Sigmoid colon (tissue), 7 donors: ENCODE results near the gene CNTN5. TPM values are rescaled to one million over a fixed set of nuclear protein-coding genes. Genes with fewer than 3 reads are reported as not detected.

Experiments used
- DNase-seq: peaks from one replicate; pipeline ENCODE4 v3.0.0-alpha.2; 2019
- H3K27ac ChIP-seq, 4 donors: fragments of 200-600 bp; sonication (generic); one replicate each; pipeline ENCODE4 v1.5.1; 2016 to 2019; ENCODE audit warnings: mild to moderate bottlenecking in 1 of 4
- H3K27me3 ChIP-seq, 3 donors: fragments of 200-600 bp; sonication (generic); one replicate each; pipeline ENCODE4 v1.5.1; 2019; ENCODE audit warnings: mild to moderate bottlenecking in 1 of 3
- H3K36me3 ChIP-seq, 4 donors: fragments of 200-600 bp; sonication (generic); one replicate each; pipeline ENCODE4 v1.5.1; 2016 to 2019
- H3K4me1 ChIP-seq, 4 donors: fragments of 200-600 bp; sonication (generic); one replicate each; pipeline ENCODE4 v1.5.1; 2017 to 2019
- H3K4me3 ChIP-seq, 4 donors: fragments of 200-600 bp; sonication (generic); one replicate each; pipeline ENCODE4 v1.5.1; 2017 to 2019; ENCODE audit warnings: mild to moderate bottlenecking in 2 of 4, moderate library complexity in 1 of 4
- H3K9me3 ChIP-seq, 4 donors: fragments of 200-600 bp in 3 of 4; sonication (generic) in 3 of 4; one replicate each; pipeline versions ENCODE4 v1.5.1 to v1.6.1; 2013 to 2019
- CTCF ChIP-seq, 4 experiments: fragments of 450-650 bp in 3 of 4; fragments of 200-600 bp in 1 of 4; IDR thresholded peaks; one replicate each; pipeline ENCODE4 v1.5.1; 2016 to 2019; ENCODE audit warnings: antibody characterized with exemption in 4 of 4, mild to moderate bottlenecking in 3 of 4, moderate library complexity in 2 of 4
- EP300 ChIP-seq, 4 donors: sonication (generic); formaldehyde crosslinking; IDR thresholded peaks; one replicate each; pipeline ENCODE4 v1.6.1; 2017; ENCODE audit warnings: antibody characterized with exemption in 4 of 4
- POLR2A ChIP-seq, 2 donors: fragments of 450-650 bp; IDR thresholded peaks; one replicate each; pipeline ENCODE4 v1.6.1; 2016; ENCODE audit warnings: antibody characterized with exemption in 2 of 2, mild to moderate bottlenecking in 2 of 2, moderate library complexity in 2 of 2
- POLR2AphosphoS5 ChIP-seq, 4 donors: sonication (generic); formaldehyde crosslinking; IDR thresholded peaks; one replicate each; pipeline ENCODE4 v1.6.1; 2017; ENCODE audit warnings: antibody characterized with exemption in 4 of 4
- WGBS, 2 donors: extraction: QIAGEN DNeasy Blood & Tissue Kit; methylation state at CpG; one replicate each; pipeline ENCODE4 v1.1.7; 2013; 5-methylcytosine and 5-hydroxymethylcytosine counted together
- intact Hi-C: fragments of 100-400 bp; cut with DNase I; formaldehyde crosslinking; loops from one replicate; pipeline ENCODE4 v1.15.1; 2023
- polyA plus RNA-seq, 3 donors: library from polyadenylated mRNA; stranded (reverse); fragments of 200-250 nt; gene quantifications; one replicate each; pipeline ENCODE4 v1.2.3, GENCODE V29; 2013
- total RNA-seq, 4 donors: library from RNA; depleted of rRNA; stranded (reverse); fragments of >200 nt; gene quantifications; one replicate each; pipeline ENCODE4 v1.1.0, GENCODE V29; 2016
- donor health status: healthy with polysubstance abuse.
- donor health status: Bipolar disorder and iron deficiency.
- donor health status: healthy.

CNTN5 gene
- total and polyA plus RNA-seq, 7 donors: 0.13 to 0.36 (median 0.16) TPM; not detected in 2

DNA sequence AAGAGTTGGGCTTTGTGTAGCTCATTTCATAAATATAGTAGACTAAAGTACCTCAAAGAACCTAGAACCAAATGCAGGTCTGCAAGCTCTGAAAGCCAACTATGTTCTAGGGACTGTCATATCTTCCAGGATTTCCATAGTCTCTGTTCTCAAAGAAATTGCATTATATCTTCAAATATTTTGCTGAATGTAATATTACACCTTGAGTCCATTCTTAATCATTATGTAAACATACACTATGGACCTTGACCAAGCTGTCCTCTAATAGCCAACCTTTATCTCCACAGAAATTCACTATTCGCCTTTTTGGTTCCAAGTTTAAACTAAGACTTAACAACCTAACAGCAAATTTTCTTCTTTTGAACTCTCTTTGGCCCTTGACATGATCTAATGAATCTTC is 987.7 kb downstream of the CNTN5 start:
- H3K27me3 ChIP-seq: no peaks in the 10 kb centered on the region
- H3K27ac ChIP-seq: no peak overlapping the region
- WGBS, 2 donors: 46 to 75% methylated on average over 1 of the region's 1 CpG
- DNase-seq: no peak
- no peak overlapping the region for H3K4me3 ChIP-seq
- peaks cover 0 to 11% (median 0%) of the 10 kb centered on the region in 4 donors for H3K4me1 ChIP-seq
- no peaks in the 10 kb centered on the region for H3K9me3 ChIP-seq
- no peak for TF ChIP-seq POLR2A (IDR thresholded peaks at IDR 0.05)
- no peak for TF ChIP-seq POLR2AphosphoS5 (IDR thresholded peaks at IDR 0.05)
- no peak for TF ChIP-seq EP300 (IDR thresholded peaks at IDR 0.05)
- no peaks in the 10 kb centered on the region for H3K36me3 ChIP-seq
- intact Hi-C loops: no loop called here

DNA sequence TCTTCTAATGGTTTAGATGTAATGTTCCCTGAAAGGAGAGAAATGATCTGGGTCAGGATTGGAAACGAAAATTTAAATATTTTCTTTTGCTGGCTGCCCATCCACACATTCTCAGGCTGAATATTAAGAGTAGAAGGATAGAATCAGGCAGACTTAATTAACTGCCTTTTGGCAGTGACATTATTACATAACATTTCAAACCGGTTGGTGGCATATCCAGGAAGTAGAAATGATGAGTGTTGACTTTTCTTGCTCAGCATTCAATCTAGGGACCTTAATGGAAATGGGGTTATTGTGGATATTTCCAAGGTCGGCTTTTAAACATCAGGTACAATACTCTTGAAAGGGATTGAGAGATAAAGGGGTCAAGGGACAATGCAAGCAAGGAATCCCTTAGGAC is 989.0 kb downstream of the CNTN5 start:
- 26 to 45% methylated on average over 3 of the region's 3 CpGs for WGBS, 2 donors
- Histone ChIP-seq H3K4me3 (no peak overlapping the region), H3K9me3 (no peaks in the 10 kb centered on the region), H3K4me1 (peaks cover 0 to 2% (median 0%) of the 10 kb centered on the region in 4 donors), H3K27ac (no peak overlapping the region), H3K36me3 (no peaks in the 10 kb centered on the region), H3K27me3 (no peaks in the 10 kb centered on the region)
- DNase-seq: no peak
- intact Hi-C loops: no loop called here
- TF ChIP-seq POLR2AphosphoS5 (IDR thresholded peaks at IDR 0.05): no peak
- no peak for TF ChIP-seq CTCF (IDR thresholded peaks at IDR 0.05)
- no peak for TF ChIP-seq EP300 (IDR thresholded peaks at IDR 0.05)
- no peak for TF ChIP-seq POLR2A (IDR thresholded peaks at IDR 0.05)

DNA sequence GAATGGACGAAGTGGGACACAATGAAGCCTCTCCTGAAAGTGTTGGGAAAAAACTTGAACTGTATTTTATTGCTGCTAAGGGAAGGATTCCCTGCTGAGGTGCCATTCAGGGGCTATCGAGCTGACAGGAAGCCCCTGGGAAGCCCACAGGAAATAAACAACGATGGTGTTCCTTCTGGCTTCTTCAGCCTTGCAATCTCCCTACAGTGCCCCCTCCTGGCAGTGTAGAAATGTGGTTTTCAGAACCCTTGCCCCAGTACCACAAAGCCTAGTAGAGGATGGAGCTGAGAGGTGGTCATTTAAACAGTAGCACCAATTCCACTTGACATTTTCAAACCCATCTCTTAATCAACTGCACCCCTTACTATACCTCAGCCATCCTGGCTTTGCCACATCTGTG is 989.6 kb downstream of the CNTN5 start:
- intact Hi-C loops: no loop called here
- 50 to 64% methylated on average over 3 of the region's 3 CpGs for WGBS, 2 donors
- H3K27me3 ChIP-seq: no peaks in the 10 kb centered on the region
- H3K36me3 ChIP-seq: no peaks in the 10 kb centered on the region
- TF ChIP-seq CTCF (IDR thresholded peaks at IDR 0.05): no peak
- no peak for TF ChIP-seq POLR2A (IDR thresholded peaks at IDR 0.05)
- TF ChIP-seq POLR2AphosphoS5 (IDR thresholded peaks at IDR 0.05): no peak
- no peak for TF ChIP-seq EP300 (IDR thresholded peaks at IDR 0.05)
- no peak overlapping the region for H3K27ac ChIP-seq
- H3K4me1 ChIP-seq: no peaks in the 10 kb centered on the region
- H3K4me3 ChIP-seq: no peak overlapping the region
- H3K9me3 ChIP-seq: no peaks in the 10 kb centered on the region
- DNase-seq: no peak

DNA sequence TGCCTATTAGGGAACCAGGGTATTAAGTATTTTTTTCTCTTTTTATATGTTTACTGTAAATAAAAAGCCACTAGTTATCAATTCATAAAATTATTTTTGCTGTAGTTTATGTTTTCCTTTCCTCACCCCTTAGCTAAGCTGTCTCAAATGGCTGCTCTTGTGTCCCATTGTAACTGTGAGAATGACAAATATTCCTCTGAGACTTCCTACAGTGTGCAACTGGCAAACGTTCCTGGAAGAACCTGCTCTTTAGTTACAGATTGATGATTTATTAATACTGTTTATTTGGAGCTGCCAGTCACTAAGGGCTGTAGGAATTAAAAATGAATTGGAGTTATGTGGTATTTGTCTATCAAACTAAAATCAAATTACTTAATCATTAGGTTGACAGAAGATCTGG is 990.9 kb downstream of the CNTN5 start:
- intact Hi-C loops: no loop called here
- Histone ChIP-seq H3K27me3 (no peaks in the 10 kb centered on the region), H3K36me3 (no peaks in the 10 kb centered on the region), H3K9me3 (no peaks in the 10 kb centered on the region), H3K4me1 (no peaks in the 10 kb centered on the region), H3K4me3 (no peak overlapping the region), H3K27ac (no peak overlapping the region)
- WGBS, 2 donors: 12 to 20% methylated on average over 1 of the region's 1 CpG
- no peak for DNase-seq
- TF ChIP-seq POLR2AphosphoS5 (IDR thresholded peaks at IDR 0.05): no peak
- TF ChIP-seq CTCF (IDR thresholded peaks at IDR 0.05): no peak
- TF ChIP-seq POLR2A (IDR thresholded peaks at IDR 0.05): no peak
- TF ChIP-seq EP300 (IDR thresholded peaks at IDR 0.05): no peak

DNA sequence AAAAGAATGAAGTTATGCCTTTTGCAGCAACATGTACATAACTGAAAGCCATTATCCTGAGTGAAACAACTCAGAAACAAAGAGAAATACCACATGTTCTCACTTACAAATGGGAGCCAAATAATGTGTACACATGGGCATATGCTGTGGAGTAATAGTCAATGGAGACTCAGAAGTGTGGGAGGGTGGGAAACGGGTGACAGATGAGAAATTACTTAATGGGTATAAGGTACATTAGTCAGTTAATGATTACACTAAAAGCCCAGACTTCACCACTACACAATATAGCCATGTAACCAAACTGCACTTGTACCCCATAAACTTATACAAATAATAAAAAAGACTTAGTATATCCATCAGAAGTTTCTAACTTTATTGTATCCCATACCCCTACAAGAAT is 992.3 kb downstream of the CNTN5 start:
- H3K27me3 ChIP-seq: no peaks in the 10 kb centered on the region
- DNase-seq: no peak
- H3K36me3 ChIP-seq: no peaks in the 10 kb centered on the region
- WGBS, 2 donors: 39 to 77% methylated on average over 1 of the region's 1 CpG
- intact Hi-C loops: no loop called here
- no peak for TF ChIP-seq POLR2A (IDR thresholded peaks at IDR 0.05)
- TF ChIP-seq CTCF (IDR thresholded peaks at IDR 0.05): no peak
- TF ChIP-seq POLR2AphosphoS5 (IDR thresholded peaks at IDR 0.05): no peak
- TF ChIP-seq EP300 (IDR thresholded peaks at IDR 0.05): no peak
- H3K9me3 ChIP-seq: no peaks in the 10 kb centered on the region
- H3K4me3 ChIP-seq: no peak overlapping the region
- H3K4me1 ChIP-seq: no peaks in the 10 kb centered on the region
- no peak overlapping the region for H3K27ac ChIP-seq
